Spleen (tissue), 7 donors: ENCODE data around the gene TCTA.

Experiments
- POLR2A ChIP-seq, 3 donors: fragments of 450-650 bp; IDR thresholded peaks; one replicate each; pipeline ENCODE4 v1.5.1; 2017; ENCODE audit warnings: antibody characterized with exemption in 3 of 3, mild to moderate bottlenecking in 1 of 3
- POLR2AphosphoS5 ChIP-seq, 3 donors: sonication (generic); formaldehyde crosslinking; IDR thresholded peaks; one replicate each; pipeline ENCODE4 v1.5.1; 2017; ENCODE audit warnings: antibody characterized with exemption in 3 of 3
- TF ChIP-seq, protein P1 (sequence below), 11 experiments: fragments of 200-600 bp in 7 of 11; fragments of 450-650 bp in 4 of 11; sonication (generic) in 4 of 11; IDR thresholded peaks in 8 of 11; conservative IDR thresholded peaks in 3 of 11; 1 replicate in 7 of 11; 2 replicates in 4 of 11; pipeline versions ENCODE4 v1.4.0 to v1.8.0; 2016 to 2021; ENCODE audit warnings: antibody characterized with exemption in 11 of 11, inconsistent platforms in 4 of 11, mild to moderate bottlenecking in 1 of 11
- donor health status: DM: no; HTN: no; CAD: no; lungs with moderate emphysema.
- donor health status: DM: no; HTN: no; CAD: no.
- donor health status: DM: no; HTN: no; CAD: no.

DNA sequence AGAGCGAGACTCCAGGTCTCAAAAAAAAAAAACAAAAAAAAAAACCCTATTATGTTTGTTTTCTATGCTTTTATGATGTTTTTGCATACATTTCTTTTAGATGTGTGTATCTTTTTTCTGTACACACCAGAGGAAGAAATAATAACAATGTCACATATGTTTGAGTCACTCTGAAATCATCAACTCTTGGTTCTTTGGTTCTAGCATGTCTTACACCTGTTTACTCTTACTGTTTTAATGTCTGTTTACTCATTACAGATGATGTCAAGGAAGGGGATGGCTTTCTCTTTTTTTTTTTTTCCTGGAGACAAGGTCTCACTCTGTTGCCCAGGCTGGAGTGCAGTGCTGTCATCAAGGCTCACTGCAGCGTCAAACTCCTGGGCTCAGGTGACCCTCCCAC, 24.5 kb upstream of the TCTA start:
- TF ChIP-seq, protein P1, sequence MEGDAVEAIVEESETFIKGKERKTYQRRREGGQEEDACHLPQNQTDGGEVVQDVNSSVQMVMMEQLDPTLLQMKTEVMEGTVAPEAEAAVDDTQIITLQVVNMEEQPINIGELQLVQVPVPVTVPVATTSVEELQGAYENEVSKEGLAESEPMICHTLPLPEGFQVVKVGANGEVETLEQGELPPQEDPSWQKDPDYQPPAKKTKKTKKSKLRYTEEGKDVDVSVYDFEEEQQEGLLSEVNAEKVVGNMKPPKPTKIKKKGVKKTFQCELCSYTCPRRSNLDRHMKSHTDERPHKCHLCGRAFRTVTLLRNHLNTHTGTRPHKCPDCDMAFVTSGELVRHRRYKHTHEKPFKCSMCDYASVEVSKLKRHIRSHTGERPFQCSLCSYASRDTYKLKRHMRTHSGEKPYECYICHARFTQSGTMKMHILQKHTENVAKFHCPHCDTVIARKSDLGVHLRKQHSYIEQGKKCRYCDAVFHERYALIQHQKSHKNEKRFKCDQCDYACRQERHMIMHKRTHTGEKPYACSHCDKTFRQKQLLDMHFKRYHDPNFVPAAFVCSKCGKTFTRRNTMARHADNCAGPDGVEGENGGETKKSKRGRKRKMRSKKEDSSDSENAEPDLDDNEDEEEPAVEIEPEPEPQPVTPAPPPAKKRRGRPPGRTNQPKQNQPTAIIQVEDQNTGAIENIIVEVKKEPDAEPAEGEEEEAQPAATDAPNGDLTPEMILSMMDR (IDR thresholded peaks at IDR 0.05 in 8 of 11, conservative IDR thresholded peaks at IDR 0.05 in 3 of 11) = no peak
- no peak for TF ChIP-seq POLR2A (IDR thresholded peaks at IDR 0.05)
- TF ChIP-seq POLR2AphosphoS5 (IDR thresholded peaks at IDR 0.05) = no peak
